ENCODE results near the gene KCTD17.

Gene KCTD17

GRCh38 chr22:37111156-37111717, 59.7 kb downstream of the KCTD17 start:
- no peak for DNase-seq

GRCh38 chr22:37112084-37112728, 60.7 kb downstream of the KCTD17 start:
- no peak for DNase-seq

Data from CD4-positive, alpha-beta T cell treated with Interleukin-15 for 1 hour (primary cell).